ENCODE measurements around the gene CSAG2.
"Not testable (repeated sequence)": the region's sequence is repeated elsewhere in the genome, so short reads cannot be mapped to it uniquely, and the experiment has no call there.

GRCh38 chrX:152681012-152681411, 28.1 kb downstream of the CSAG2 start:
- TF ChIP-seq, protein P1, sequence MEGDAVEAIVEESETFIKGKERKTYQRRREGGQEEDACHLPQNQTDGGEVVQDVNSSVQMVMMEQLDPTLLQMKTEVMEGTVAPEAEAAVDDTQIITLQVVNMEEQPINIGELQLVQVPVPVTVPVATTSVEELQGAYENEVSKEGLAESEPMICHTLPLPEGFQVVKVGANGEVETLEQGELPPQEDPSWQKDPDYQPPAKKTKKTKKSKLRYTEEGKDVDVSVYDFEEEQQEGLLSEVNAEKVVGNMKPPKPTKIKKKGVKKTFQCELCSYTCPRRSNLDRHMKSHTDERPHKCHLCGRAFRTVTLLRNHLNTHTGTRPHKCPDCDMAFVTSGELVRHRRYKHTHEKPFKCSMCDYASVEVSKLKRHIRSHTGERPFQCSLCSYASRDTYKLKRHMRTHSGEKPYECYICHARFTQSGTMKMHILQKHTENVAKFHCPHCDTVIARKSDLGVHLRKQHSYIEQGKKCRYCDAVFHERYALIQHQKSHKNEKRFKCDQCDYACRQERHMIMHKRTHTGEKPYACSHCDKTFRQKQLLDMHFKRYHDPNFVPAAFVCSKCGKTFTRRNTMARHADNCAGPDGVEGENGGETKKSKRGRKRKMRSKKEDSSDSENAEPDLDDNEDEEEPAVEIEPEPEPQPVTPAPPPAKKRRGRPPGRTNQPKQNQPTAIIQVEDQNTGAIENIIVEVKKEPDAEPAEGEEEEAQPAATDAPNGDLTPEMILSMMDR (IDR thresholded peaks at IDR 0.05; ENCODE audit: insufficient read depth, low read length, poor library complexity, severe bottlenecking), result not testable (repeated sequence)
- TF ChIP-seq EZH2phosphoT487 (conservative IDR thresholded peaks at IDR 0.05; ENCODE audit: low read length), result not testable (repeated sequence)

Measured in SU-DHL-6 (cell line).